Activated T-helper 17 cell treated with anti-CD3 and anti-CD28 coated beads, Interleukin-2, amount 50 U/mL, for 72 hours (primary cell): ENCODE results near the gene PTPN20. TPM values are rescaled to one million over a fixed set of nuclear protein-coding genes. Genes with fewer than 3 reads are reported as not detected.

Source experiments
- ATAC-seq: fragments of 150-1000 bp; cut with Tn5 transposase; replicated peaks from 2 replicates; pipeline ENCODE4 v1.10.0; 2021; ENCODE audit warnings: mild to moderate bottlenecking, moderate library complexity
- H3K27ac Mint-ChIP-seq: one replicate; pipeline ENCODE4 v1.8.0; 2022; ENCODE audit warnings: mixed read lengths
- H3K27me3 Mint-ChIP-seq: one replicate; pipeline ENCODE4 v1.8.0; 2022; ENCODE audit warnings: mixed read lengths
- H3K36me3 Mint-ChIP-seq: one replicate; pipeline ENCODE4 v1.8.0; 2022; ENCODE audit warnings: low read depth, mild to moderate bottlenecking, mixed read lengths
- H3K4me1 Mint-ChIP-seq: one replicate; pipeline ENCODE4 v1.8.0; 2022; ENCODE audit warnings: mixed read lengths
- H3K4me3 Mint-ChIP-seq: one replicate; pipeline ENCODE4 v1.8.0; 2022; ENCODE audit warnings: mild to moderate bottlenecking, mixed read lengths
- H3K9me3 Mint-ChIP-seq: one replicate; pipeline ENCODE4 v1.8.0; 2022; ENCODE audit warnings: mixed read lengths
- total RNA-seq, 2 donors: library from RNA; stranded (reverse); gene quantifications; one replicate each; pipeline ENCODE4 v1.2.3, GENCODE V29; 2022

Gene PTPN20
- total RNA-seq, 2 donors from 2014 or later = 0.22 to 0.85 TPM

- no peak for ATAC-seq
- no peaks in the 10 kb centered on the region for H3K9me3 Mint-ChIP-seq
- no peak overlapping the region for H3K27ac Mint-ChIP-seq
- no peaks in the 10 kb centered on the region for H3K36me3 Mint-ChIP-seq
- H3K4me3 Mint-ChIP-seq = no peak overlapping the region
- H3K4me1 Mint-ChIP-seq = no peaks in the 10 kb centered on the region
- H3K27me3 Mint-ChIP-seq = peaks cover 10% of the 10 kb centered on the region
Measured at GRCh38 chr10:46998595-46998994, 87.4 kb downstream of the PTPN20 start.

- Mint-ChIP-seq H3K4me3 (no peak overlapping the region), H3K4me1 (no peaks in the 10 kb centered on the region), H3K9me3 (no peaks in the 10 kb centered on the region), H3K27ac (no peak overlapping the region), H3K36me3 (no peaks in the 10 kb centered on the region), H3K27me3 (peaks cover 10% of the 10 kb centered on the region)
- no peak for ATAC-seq
Measured at GRCh38 chr10:46999217-46999616, 88.0 kb downstream of the PTPN20 start.

GRCh38 chr10:47008769-47009168, 97.5 kb downstream of the PTPN20 start:
- Mint-ChIP-seq H3K9me3 (no peaks in the 10 kb centered on the region), H3K4me1 (no peaks in the 10 kb centered on the region), H3K27ac (no peak overlapping the region), H3K4me3 (no peak overlapping the region), H3K27me3 (peaks cover 4% of the 10 kb centered on the region), H3K36me3 (no peaks in the 10 kb centered on the region)
- no peak for ATAC-seq

GRCh38 chr10:47009215-47009838, 98.1 kb downstream of the PTPN20 start:
- Mint-ChIP-seq H3K4me3 (no peak overlapping the region), H3K27ac (no peak overlapping the region), H3K27me3 (peaks cover 4% of the 10 kb centered on the region), H3K9me3 (no peaks in the 10 kb centered on the region), H3K4me1 (no peaks in the 10 kb centered on the region), H3K36me3 (no peaks in the 10 kb centered on the region)
- ATAC-seq = no peak

GRCh38 chr10:47010036-47010435, 98.8 kb downstream of the PTPN20 start:
- Mint-ChIP-seq H3K27ac (no peak overlapping the region), H3K27me3 (peaks cover 4% of the 10 kb centered on the region), H3K36me3 (no peaks in the 10 kb centered on the region), H3K4me1 (no peaks in the 10 kb centered on the region), H3K4me3 (no peak overlapping the region), H3K9me3 (no peaks in the 10 kb centered on the region)
- no peak for ATAC-seq

- Mint-ChIP-seq H3K4me3 (no peak overlapping the region), H3K4me1 (no peaks in the 10 kb centered on the region), H3K9me3 (no peaks in the 10 kb centered on the region), H3K27ac (no peak overlapping the region), H3K27me3 (peaks cover 4% of the 10 kb centered on the region), H3K36me3 (no peaks in the 10 kb centered on the region)
- ATAC-seq = no peak
Measured at GRCh38 chr10:47012214-47012613, 101.0 kb downstream of the PTPN20 start.

- no peaks in the 10 kb centered on the region for H3K36me3 Mint-ChIP-seq
- H3K4me3 Mint-ChIP-seq = no peak overlapping the region
- ATAC-seq = no peak
- H3K9me3 Mint-ChIP-seq = no peaks in the 10 kb centered on the region
- H3K4me1 Mint-ChIP-seq = no peaks in the 10 kb centered on the region
- H3K27ac Mint-ChIP-seq = no peak overlapping the region
- peaks cover 4% of the 10 kb centered on the region for H3K27me3 Mint-ChIP-seq
Measured at GRCh38 chr10:47013507-47014154, 102.4 kb downstream of the PTPN20 start.

GRCh38 chr10:47015404-47015803, 104.2 kb downstream of the PTPN20 start:
- Mint-ChIP-seq H3K4me1 (no peaks in the 10 kb centered on the region), H3K27me3 (peaks cover 4% of the 10 kb centered on the region), H3K36me3 (no peaks in the 10 kb centered on the region), H3K4me3 (no peak overlapping the region), H3K9me3 (no peaks in the 10 kb centered on the region), H3K27ac (no peak overlapping the region)
- ATAC-seq = no peak

GRCh38 chr10:47016564-47016963, 105.3 kb downstream of the PTPN20 start:
- Mint-ChIP-seq H3K4me1 (no peaks in the 10 kb centered on the region), H3K27ac (no peak overlapping the region), H3K4me3 (no peak overlapping the region), H3K36me3 (no peaks in the 10 kb centered on the region), H3K27me3 (peaks cover 4% of the 10 kb centered on the region), H3K9me3 (no peaks in the 10 kb centered on the region)
- no peak for ATAC-seq

- no peak for ATAC-seq
- no peaks in the 10 kb centered on the region for H3K36me3 Mint-ChIP-seq
- no peaks in the 10 kb centered on the region for H3K9me3 Mint-ChIP-seq
- H3K27me3 Mint-ChIP-seq = no peaks in the 10 kb centered on the region
- no peak overlapping the region for H3K4me3 Mint-ChIP-seq
- no peak overlapping the region for H3K27ac Mint-ChIP-seq
- no peaks in the 10 kb centered on the region for H3K4me1 Mint-ChIP-seq
Measured at GRCh38 chr10:47018026-47018735, 107.0 kb downstream of the PTPN20 start.

GRCh38 chr10:47019155-47020145, 108.2 kb downstream of the PTPN20 start:
- no peaks in the 10 kb centered on the region for H3K36me3 Mint-ChIP-seq
- H3K27me3 Mint-ChIP-seq = peaks cover 7% of the 10 kb centered on the region
- ATAC-seq = no peak
- H3K9me3 Mint-ChIP-seq = no peaks in the 10 kb centered on the region
- no peak overlapping the region for H3K4me3 Mint-ChIP-seq
- peaks cover 5% of the 10 kb centered on the region for H3K4me1 Mint-ChIP-seq
- H3K27ac Mint-ChIP-seq = no peak overlapping the region

- ATAC-seq = no peak
- no peaks in the 10 kb centered on the region for H3K9me3 Mint-ChIP-seq
- H3K27me3 Mint-ChIP-seq = peaks cover 7% of the 10 kb centered on the region
- no peak overlapping the region for H3K27ac Mint-ChIP-seq
- no peaks in the 10 kb centered on the region for H3K36me3 Mint-ChIP-seq
- peaks cover 5% of the 10 kb centered on the region for H3K4me1 Mint-ChIP-seq
- no peak overlapping the region for H3K4me3 Mint-ChIP-seq
Measured at GRCh38 chr10:47020471-47020870, 109.2 kb downstream of the PTPN20 start.

- no peak overlapping the region for H3K4me3 Mint-ChIP-seq
- no peak overlapping the region for H3K27ac Mint-ChIP-seq
- peaks cover 5% of the 10 kb centered on the region for H3K4me1 Mint-ChIP-seq
- no peak for ATAC-seq
- H3K9me3 Mint-ChIP-seq = no peaks in the 10 kb centered on the region
- H3K36me3 Mint-ChIP-seq = no peaks in the 10 kb centered on the region
- peaks cover 7% of the 10 kb centered on the region for H3K27me3 Mint-ChIP-seq
Measured at GRCh38 chr10:47021850-47022249, 110.6 kb downstream of the PTPN20 start.
